Measurements from ENCODE around the gene NR5A1.

NR5A1 gene

DNA sequence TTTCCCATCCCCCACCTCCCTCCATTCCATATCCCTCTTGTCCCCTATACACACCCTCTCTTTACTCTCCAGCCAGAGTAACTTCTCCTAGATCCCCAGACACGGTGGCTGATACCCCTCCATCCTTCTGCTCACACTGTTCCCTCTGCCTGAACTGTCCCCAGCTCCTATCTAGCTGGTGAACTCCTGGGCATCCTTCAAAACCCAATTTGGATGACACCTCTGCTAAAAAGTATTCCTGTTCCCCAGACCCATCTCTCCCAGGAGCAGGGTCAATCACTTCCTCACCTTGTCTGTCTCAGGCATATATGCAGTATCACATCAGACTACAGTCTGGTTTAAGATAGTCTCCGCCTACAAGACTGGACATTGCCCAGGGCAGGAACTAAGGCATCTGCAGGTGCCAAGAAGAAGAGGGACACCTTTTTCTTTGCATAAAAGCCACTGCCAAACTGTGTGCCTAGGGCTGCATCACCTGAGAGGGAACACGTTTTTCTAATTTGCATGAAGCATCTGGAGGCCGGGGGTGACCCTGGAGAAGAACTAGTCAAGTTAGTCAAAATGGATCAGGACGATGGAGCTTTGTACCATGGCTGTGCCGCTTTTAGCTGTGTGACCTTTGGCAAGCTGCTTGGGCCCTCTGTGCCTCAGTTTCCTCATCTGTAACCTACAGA is 27.1 kb downstream of the NR5A1 start:
- DNase-seq: no peak

DNA sequence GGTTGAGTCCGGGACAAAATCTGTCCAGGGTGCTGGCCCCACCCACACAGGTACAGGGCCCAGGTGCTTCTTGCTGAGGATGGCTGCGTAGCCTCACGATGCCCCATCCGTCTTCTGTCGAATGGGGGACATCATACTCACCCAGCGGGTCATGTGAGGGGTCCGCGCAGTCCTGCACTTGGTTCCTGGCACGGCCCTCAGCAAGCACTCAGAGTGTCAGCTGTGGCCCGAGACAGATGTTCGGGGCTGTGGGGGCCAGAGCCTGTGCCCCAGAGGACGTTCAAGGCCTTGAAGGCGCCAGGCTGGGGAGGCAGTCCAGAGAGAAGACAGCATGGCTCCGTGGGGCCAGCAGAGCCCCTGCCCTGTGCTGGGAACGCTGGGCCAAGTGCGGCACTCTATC is 27.8 kb downstream of the NR5A1 start:
- no peak for DNase-seq

DNA sequence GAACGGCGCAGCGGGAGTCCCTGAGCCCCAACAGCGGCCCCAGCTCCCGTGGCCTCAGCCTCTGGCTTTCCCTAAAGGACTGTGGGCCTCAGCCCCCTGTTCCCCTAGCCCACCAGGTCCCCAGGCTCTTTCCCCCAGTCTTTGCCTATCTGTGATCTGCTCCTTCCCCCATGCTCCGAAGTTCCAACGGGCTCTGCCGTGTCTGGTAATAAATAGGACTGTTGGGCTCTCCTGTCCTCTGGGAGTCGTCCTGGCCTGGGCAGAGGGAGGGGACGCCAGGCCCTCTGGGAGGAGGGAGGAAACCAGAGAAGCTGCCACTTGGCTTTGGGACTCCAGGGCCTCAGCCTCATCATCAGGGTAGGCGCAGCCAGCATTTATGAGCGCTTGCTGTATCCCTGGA is 28.8 kb downstream of the NR5A1 start:
- no peak for DNase-seq

DNA sequence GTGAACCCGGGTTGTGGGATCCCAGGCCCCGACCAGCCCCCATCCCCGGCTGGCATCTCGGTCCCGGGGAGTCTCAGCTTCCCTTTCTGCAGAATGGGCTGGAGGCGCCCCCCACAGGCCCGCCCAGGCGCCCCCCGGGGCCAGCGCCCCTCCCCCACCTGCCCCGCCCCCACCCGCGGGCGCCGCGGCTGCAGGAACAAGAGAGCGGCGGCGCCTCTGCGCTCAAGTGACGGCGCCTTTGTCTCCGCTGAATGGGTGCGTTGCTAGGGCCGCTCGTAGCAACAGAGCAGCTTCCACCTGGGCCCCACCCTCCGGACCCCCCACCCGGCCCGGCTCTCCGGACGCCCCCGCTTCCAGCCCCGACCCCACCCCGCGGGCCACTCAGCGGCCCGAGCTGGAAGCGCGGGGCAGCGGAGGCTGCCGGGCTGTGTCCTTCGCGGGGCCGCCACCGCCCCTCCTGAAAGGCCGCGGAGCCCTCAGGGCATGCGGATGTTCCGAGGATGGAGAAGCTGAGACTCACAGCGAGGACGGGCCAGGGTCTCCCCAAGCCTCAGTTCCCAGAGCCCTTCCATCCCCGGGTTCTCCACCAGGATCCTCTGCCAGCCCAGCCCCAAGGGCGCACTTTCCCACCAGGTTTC is 29.4 kb downstream of the NR5A1 start:
- DNase-seq: no peak

DNA sequence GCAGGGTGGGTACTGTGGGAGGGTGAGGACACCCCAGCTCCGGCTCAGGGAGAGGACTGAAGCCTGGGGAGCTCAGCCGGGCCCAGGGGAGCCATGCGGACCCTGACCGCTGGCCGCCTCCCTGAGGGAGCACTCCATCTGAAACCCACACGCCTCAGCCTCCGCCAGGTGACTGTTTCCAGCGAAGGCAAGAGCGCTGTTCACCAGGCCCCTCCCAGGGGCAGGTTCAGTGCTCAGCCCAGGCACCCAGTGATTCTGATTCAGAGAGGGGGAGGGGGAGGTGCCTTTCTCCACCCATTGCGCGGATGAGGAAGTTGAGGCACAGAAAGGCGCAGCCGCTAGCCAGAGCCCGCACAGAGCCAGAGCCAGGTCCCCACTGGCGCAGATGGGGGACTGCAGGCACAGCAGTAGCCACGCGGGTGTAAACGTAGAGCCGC is 30.0 kb downstream of the NR5A1 start:
- DNase-seq: no peak

DNA sequence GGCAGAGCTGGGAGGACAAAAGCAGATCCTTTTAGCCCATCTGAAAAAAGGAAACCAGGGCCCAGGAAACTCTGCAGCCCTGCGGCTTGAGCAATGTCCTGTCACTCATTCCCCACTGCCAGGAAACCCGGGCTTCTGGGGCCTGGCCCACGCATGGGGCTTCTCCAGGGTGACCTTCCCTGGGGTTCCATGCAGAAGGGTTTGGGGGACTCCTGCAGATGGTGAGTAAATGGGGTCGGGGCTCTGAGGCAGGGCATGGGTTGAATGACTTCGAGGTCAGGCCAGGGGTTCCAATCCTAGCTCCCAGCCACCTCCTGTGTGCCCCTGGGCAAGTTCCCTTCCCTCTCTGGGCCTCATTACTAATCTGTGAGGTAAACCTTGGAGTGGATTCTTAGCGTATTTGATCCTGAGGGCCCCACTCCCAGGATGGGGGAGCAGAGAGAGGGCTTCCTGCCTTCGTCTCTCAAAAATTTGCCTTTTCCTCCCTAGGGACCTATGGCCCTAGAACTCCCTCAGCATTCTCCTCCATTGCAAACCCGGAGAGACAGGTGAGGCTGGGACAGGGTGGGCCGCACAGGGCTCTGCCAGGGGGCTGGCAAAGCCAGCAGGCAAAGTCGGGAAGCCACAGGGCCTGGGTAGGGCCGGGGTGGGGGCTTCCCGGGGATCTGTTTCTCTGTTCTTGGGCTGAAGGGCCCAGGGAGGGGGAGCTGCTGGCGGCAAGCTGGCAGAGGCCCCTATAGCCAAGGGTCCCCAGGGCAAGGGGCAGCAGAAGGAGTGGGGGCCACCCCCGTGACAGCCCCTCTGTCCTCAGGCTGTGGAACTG is 31.1 kb downstream of the NR5A1 start:
- no peak for DNase-seq

DNA sequence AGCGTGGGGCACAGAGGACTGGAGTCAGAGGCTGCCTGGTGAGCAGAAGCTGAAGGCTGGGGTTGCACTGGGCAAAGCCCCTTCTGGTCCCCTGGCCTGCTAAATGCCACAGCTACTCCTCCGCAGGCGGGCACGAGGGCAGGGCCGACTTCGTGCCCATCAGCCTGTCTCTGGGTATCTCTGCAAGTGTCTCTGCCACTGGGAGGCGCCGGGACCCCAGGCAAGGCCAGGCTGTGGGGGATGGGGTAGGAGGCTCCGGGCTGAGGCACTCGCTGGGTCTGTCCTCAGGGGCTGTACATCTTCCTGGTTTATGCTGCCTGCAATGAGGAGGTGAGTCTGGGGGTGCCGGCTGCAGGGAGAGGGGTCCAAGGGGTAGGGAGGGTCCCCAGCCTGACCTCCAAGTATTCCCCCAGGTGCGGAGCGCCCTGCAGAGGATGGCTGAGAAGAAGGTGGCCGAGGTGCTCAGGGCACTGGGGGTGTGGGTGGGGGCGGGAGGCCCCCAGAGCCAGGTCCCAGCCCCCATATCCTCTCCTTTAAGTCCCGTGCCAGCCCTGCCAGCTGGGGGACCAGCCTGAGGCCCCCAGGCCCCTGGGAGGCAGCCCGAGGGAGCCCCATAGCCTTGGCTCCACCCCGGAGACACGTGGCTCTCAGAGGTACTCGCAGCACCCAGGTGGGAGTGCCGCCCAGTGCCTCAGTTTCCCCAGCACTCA is 31.9 kb downstream of the NR5A1 start:
- no peak for DNase-seq

DNA sequence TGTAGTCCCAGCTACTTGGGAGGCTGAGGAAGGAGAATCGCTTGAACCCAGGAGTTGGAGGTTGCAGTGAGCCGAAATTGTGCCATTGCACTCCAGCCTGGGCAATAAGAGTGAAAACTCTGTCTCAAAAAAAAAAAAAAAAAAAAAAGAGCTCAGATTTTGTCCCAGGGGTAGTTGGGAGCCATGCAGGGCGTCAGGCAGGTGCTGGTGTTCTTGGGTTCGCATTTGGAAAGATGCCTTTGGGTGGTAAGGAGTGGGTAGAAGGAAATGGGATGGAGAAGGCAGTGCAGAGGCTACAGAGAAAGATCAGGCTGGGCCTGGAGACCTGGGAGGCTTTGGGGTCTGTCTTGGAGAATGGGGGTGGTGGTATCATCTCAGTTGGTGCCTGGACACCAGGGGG is 33.0 kb downstream of the NR5A1 start:
- no peak for DNase-seq

DNA sequence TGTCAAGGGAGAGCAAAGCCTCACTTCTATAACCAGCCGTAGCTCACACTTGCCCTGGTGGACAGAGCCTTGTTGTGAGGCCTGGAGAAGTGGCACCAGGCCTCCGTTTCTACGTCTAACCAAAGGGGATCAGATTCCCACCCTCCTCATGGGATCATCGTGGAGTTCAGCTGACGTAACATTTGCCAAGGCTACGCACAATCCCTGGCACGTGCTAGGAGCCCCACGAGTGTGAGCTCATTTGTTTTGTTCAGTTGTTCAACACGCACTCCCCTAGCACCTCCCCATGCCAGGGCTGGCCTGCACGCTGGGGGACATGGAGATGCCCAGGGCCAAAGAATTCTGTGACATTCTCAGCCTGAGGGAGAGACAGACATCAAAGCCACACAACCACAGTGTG is 33.9 kb downstream of the NR5A1 start:
- no peak for DNase-seq

DNA sequence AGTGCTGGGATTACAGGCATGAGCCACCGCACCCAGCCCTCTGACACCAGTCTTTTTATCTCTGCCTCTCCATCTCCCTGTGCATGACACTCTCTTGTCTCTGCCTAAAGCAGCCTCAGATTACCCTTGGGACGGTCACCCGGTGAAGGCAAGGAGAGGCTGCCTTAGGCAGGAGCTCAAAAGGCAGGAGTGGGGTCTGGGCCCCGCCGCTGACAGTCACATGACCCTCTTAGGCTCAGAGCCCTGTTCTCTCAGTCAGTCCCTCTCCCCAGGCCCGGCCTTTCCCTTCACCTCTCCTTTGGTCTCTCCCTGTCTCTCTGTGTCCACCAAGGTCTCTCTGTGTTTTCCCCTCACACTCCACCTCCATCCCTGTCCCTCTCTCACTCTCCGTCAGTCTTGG is 34.4 kb downstream of the NR5A1 start:
- DNase-seq: no peak

DNA sequence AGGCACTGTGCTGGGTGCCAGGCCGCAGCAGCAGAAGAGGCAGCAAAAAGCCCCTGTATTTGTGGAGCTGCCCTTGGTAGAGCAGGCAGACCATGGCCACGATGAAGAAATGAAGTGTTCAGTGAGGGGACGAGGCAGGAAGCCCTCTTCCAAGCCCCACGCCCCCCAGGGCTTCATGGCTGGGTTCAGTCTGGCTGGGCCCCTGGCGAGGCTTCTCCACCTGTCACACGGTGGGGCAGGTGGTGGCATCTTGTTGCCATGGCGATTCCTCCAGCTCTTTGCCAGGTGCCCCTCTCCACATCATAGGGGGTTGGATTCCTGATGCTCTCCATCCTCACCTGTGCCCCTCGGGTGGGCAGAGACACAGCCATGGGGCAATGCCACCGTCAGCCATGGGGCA is 35.4 kb downstream of the NR5A1 start:
- no peak for DNase-seq

DNA sequence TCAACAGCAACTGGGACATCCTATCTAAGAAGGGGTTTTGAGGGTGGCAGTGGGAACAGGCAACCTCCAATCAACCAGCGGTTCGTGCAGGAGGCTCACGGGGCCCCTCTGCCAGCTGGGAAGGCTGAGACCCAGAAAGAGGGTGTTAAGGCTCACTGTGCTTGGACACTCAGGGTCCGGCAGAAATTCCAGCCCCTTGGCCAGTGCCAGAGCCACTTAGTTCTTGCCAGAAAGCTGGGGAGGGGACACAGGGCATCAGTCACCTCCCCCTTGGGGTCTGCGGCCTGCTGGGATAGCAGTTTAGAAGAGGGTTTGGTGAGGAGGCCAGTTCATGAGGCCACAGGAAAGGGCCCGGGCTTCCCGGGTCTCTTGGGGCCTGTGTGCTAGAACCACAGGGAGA is 36.5 kb downstream of the NR5A1 start:
- no peak for DNase-seq

DNA sequence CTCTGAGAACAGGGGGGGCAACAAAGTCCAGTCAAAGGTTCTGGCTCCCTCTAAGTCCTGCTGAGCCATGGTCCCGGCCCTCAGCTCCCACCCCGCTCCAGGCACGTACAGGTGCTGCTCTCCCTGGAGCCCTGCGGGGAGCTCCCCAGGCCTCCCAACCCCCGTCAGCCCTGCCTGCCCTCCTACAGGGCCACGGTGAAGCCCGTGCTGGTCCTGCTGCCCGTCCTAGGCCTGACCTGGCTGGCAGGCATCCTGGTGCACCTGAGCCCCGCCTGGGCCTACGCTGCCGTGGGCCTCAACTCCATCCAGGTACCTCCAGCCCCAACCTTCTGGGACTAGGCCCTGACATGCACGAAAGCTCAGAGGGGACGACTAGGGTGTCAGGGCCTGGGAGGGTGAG is 36.9 kb downstream of the NR5A1 start:
- no peak for DNase-seq

DNA sequence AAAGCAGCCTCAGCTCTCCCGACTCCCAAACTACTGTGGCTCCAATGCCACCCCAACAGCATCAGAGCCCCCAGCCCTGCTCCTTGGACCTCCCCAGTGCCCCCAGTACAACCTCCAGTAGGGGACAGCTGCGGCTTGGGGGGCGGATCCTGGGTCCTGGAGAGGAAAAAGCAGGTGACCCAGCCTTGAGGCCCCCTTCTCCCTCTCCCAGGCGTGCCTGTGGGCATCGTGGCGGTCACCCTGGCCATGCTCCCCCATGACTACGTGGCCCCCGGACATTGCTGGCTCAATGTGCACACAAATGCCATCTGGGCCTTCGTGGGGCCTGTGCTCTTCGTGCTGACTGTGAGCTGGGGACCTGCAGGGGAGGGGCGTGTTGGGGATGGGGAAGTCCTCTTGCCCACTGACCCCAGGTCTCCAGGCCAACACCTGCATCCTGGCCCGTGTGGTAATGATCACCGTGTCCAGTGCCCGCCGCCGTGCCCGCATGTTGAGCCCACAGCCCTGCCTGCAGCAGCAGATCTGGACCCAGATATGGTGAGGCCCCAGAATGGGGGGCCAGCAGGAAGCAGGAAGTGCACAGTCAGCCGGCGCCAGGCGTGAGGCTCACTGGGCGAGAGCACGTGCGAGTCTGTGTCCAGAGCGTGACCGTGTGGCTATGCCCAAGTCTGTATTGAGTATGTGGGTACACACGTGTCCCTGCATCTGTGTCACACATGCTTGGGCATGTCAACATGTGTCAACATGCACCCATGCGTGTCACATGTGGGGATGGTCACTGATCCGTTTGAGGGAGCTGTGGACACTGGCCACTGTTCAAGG is 38.0 kb downstream of the NR5A1 start:
- DNase-seq: no peak

DNA sequence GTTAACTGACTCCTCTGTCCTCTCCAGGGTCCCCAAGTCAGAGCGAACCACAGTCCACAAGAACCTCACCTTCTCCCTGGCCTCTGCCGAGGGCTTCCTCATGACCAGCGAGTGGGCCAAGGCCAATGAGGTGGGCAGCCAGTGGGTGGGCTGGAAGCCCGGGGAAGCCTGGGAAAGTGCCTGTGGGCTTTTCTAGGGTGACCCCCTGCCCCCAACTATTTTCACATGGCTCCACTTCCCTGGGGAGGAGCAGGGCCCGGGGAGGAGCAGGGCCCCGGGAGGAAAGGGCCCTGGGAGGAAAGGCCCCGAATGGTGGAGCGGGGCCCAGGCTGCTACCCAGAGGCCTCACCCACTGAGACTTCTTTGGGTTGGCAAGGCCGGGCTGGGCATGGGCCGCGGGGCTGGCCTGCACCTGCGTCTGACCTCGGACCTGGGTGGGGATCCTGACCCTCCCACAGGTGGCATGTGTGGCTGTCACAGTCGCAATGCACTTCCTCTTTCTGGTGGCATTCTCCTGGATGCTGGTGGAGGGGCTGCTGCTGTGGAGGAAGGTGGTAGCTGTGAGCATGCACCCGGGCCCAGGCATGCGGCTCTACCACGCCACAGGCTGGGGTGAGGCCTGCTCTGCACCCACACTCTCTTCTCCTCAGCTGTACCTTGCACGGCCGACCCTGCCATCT is 39.0 kb downstream of the NR5A1 start:
- DNase-seq: no peak

DNA sequence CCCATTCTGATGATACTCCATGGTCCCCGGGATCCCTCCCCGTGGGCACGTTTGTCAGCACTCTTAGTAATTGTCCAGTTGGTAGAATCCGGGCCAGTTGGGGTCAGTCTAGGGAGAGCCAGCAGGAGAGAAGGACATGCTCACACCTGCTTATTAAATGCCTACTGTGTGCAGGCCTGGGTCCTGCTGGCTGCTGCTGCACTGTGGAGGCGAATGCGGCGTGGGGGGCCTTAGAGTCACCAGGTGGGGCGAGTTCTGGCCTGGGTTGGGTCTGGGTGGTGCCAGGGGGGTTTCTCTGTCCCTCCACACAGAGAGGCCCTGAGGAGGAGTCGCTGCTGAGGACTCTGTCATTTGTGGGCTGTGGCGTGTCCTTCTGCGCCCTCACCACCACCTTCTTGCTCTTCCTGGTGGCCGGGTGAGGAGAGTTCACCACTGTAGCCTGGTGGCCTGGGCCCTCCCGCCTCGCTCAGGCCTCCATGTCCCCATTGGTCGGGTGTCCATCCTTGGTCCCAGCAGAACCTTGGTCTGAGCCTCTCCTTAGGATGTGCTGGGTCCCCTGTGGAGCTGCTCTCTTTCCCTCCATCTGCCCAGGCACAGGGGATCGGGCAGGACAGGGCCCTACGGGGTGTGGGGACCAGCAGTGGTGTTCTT is 39.7 kb downstream of the NR5A1 start:
- no peak for DNase-seq

DNA sequence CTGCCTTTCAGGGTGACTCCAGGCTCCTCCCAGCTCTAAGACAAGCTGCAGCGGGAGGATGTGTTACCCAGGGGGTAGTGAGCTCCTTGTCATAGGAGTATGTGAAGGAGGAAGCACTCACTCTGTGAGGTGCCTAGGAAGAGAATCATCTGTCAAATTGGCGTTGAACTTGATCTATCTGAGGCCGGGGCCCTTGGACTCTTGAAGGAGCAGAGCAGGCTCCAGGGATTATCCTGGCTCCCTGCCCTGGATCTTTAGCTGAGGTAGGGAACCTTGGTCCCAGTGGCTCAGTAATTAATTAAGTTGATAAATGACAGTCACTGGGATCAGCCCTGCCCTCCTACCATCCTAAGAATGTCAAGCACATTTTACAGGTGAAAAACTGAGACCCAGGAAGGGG is 41.5 kb downstream of the NR5A1 start:
- no peak for DNase-seq

DNA sequence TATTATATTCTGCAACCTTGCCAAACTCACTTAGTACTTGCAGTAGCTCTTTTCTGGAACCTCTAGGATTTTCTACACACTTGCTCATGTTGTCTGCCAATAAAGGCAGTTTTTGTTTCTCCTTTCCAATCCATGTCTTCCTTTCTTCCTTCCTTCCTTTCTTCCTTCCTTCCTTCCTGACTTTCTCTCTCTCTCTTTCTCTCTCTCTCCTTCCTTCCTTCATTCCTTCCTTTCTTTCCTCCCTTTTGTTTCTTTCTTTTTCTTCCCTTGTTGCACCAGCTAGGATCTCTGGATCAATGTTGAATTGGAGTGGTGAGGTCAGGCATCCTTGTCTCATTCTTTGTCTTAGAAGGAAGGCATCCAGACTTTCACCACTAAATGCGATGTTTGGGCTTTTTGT is 44.5 kb downstream of the NR5A1 start:
- DNase-seq: no peak

DNA sequence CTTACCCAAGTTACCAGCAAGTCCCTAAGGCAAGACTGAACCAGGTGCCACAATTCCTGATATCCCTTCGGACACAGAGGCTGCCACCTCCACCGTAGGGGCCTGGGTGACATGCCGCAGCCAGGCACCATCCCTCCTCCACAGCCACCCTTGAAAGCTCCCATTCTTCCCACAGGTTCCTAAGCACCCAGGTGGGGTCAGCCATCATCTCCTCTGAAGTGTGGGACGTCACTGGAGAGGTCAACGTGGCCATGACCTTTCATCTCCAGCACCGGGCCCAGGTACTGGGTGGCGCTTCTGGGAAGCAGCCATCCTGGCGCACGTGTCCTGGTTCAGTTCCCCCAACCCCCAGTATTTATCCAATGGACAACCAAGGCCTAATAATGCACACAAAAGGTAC is 48.8 kb downstream of the NR5A1 start:
- DNase-seq: no peak

DNA sequence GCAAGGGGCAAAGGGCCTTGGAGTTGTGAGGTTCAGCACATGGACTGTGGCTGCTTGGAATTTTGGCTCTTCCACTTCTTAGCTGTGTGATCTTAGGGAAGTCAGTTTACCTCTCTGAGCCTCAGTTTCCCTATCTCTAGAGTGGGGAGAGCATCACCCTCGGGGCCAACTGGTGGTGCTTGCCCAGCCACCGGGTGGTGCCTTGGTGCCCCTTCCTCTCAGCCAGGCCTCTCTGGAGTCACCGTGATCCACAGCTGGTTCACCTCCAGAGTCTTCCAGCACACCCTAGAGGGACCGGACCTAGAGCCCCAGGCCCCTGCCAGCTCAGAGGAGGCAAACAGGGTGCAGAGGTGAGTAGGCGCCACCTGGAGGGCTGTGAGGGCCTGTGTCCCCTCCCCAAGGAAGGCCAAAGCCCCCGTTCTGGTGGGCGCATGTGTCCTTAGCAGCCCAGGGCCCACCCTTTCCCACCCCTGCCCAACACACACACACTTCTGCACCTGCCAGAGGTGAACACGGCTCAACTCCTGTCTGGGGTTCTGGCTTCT is 49.2 kb downstream of the NR5A1 start:
- no peak for DNase-seq

All from NCI-H187 (cell line).